Coronary artery (tissue), 2 donors: ENCODE results near the gene MICALL1.

Experiments used
- DNase-seq: peaks from one replicate; pipeline ENCODE4 v3.0.0-alpha.2; 2017; ENCODE audit warnings: low spot score
- H3K27ac ChIP-seq, 2 donors: fragments of 200-600 bp; sonication (generic); one replicate each; pipeline ENCODE4 v1.5.1; 2016 to 2019
- H3K4me3 ChIP-seq: fragments of 200-600 bp; sonication (generic); 2 replicates; pipeline ENCODE4 v1.5.1; 2016; ENCODE audit warnings: mild to moderate bottlenecking, moderate library complexity
- TF ChIP-seq, protein P1 (sequence below): fragments of 200-600 bp; sonication (generic); IDR thresholded peaks from one replicate; pipeline ENCODE4 v1.5.1; 2019; ENCODE audit warnings: antibody characterized with exemption

The MICALL1 gene

DNA sequence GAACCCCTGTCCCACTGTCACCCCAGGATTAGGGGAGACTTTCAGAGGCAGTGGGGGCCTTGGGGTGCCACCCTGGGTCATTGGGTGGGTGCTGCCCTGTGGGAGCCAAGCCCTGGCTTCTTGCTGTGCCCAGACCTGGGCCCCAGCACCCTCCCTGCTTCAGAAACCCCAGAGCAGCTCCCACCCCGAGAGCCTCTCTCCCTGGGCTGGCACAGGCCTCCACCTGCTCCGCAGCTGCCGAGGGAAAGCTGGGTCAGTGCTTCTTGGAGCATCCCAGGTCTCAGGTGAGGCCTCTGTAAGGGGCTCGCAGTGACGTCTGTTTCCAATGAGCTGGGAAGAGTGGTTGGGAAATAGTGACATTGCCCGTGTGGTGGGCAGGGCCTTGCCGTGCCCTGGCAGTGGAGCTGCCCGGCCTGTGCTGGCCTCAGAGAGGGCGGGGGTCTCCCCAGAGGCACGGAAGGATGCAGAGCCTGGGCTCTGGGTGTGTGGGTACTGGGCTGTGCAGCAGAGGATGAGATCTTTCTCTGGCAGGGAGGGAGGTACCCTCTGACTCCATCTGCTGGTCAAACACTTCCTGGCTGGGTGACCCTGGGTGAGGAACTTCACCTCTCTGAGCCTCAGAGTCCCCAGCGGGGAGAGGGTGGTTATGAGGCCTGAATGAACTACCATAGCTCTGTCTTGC lies 24.3 kb downstream of the MICALL1 start:
- H3K4me3 ChIP-seq, result no peak overlapping the region
- H3K27ac ChIP-seq, result peak overlapping the region in 1 of 2 donors; percentile 54
- no peak for DNase-seq
- TF ChIP-seq, protein P1, sequence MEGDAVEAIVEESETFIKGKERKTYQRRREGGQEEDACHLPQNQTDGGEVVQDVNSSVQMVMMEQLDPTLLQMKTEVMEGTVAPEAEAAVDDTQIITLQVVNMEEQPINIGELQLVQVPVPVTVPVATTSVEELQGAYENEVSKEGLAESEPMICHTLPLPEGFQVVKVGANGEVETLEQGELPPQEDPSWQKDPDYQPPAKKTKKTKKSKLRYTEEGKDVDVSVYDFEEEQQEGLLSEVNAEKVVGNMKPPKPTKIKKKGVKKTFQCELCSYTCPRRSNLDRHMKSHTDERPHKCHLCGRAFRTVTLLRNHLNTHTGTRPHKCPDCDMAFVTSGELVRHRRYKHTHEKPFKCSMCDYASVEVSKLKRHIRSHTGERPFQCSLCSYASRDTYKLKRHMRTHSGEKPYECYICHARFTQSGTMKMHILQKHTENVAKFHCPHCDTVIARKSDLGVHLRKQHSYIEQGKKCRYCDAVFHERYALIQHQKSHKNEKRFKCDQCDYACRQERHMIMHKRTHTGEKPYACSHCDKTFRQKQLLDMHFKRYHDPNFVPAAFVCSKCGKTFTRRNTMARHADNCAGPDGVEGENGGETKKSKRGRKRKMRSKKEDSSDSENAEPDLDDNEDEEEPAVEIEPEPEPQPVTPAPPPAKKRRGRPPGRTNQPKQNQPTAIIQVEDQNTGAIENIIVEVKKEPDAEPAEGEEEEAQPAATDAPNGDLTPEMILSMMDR, result no peak

- TF ChIP-seq, protein P1, result no peak
- DNase-seq, result no peak
- Histone ChIP-seq H3K27ac (peak overlapping the region in 1 of 2 donors; percentile 54), H3K4me3 (no peak overlapping the region)
Observed at GRCh38 chr22:37930952-37931440, 24.9 kb downstream of the MICALL1 start.

- no peak for DNase-seq
- Histone ChIP-seq H3K27ac (no peak overlapping the region), H3K4me3 (no peak overlapping the region)
- TF ChIP-seq, protein P1, result no peak
Observed at GRCh38 chr22:37931893-37932389, 25.8 kb downstream of the MICALL1 start.

DNA sequence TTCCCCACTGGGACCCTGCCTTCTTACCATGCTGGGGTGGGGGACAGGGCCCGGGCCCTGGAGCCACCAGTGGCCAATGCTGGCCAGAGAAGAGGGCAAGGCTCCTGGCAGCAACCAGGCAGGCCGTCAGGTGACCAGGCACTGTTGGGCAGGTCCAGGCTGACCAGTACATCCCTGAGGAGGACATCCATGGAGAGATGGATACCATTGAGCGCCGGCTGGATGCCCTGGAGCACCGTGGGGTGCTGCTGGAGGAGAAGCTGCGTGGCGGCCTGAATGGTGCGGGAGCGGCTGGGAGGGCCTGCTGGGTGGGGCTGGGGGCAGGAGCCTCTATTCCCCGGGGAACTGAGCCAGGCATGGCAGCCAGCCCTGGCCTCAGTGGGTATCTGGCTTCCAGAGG lies 26.3 kb downstream of the MICALL1 start:
- TF ChIP-seq, protein P1, result no peak

DNA sequence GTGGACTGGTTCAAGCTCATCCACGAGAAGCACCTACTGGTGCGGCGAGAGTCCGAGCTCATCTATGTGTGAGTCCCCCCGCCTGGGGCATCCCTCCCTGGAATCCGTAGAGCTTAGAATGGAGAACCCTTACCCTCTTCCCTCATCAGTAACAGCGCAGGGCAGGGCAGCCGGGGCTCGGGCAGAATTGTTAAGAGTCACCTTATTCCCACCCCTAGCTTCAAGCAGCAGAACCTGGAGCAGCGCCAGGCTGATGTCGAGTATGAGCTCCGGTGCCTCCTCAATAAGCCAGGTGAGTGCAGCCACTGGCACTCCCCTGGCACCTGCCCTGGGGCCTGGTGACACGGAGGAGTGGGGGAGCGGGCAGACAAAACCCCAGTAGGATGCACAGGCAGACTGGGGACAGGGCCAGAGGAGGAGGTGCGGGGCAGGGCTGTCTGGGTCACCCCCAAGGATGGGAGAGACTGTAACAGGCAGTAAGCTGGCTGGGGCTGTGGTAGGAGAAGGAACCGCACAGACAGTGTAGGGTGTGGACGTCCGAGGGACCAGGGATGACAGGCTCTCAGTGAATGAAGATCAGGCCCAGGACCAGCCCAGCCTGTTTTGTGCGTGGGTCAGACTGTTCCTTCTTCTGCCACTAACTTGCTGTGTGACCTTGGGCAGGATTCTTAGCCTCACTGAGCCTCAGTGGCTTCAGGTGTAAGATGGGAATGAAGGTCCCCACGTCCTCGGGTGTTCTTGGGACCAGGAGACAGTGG lies 26.9 kb downstream of the MICALL1 start:
- DNase-seq, result no peak
- peak overlapping the region; percentile 69 to 90 for H3K27ac ChIP-seq
- no peak overlapping the region for H3K4me3 ChIP-seq
- TF ChIP-seq, protein P1, result no peak

More for the DNA sequence above, 26.3 kb downstream of the MICALL1 start:
- Histone ChIP-seq H3K27ac (peak overlapping the region in 1 of 2 donors; percentile 90), H3K4me3 (no peak overlapping the region)
- no peak for DNase-seq

GRCh38 chr22:37933711-37934376 lies 27.7 kb downstream of the MICALL1 start:
- Histone ChIP-seq H3K27ac (peak overlapping the region; percentile 69 to 90), H3K4me3 (no peak overlapping the region)
- DNase-seq, result peak; percentile 94
- TF ChIP-seq, protein P1, result peak; percentile 96
